ENCODE data around the gene MEDAG.
A peak's percentile ranks its signal among the peaks of the same experiment; 100 is the strongest.

MEDAG gene

GRCh38 chr13:30882996-30883766 lies 22.9 kb upstream of the MEDAG start:
- TF ChIP-seq ZNF70 (CRISPR knock-in tag; IDR thresholded peaks at IDR 0.05), result no peak
- no peak for ATAC-seq

DNA sequence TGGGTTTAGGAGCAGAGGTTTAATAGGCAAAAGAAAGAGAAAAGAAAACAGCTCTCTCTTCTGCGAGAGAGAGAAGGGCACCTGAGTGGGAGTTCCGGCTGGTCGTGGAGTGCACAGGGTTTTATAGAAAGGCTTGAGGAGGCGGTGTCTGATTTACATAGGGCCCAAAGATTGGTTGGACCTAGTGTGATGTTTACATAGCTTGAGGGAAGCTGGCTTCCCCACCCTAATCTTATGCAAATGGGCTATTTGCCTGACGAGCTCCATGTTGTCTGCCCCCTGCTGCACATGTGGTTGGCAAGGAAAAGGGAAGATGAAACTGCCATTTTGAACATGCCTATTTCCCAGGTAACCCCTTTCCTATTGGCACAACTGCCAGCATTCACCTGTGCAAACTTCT lies 21.5 kb upstream of the MEDAG start:
- TF ChIP-seq ZNF565 (CRISPR knock-in tag; conservative IDR thresholded peaks at IDR 0.05; ENCODE audit: low read depth) (no peak), ZNF8 (CRISPR knock-in tag; IDR thresholded peaks at IDR 0.05) (no peak), PPARA (CRISPR knock-in tag; IDR thresholded peaks at IDR 0.05; ENCODE audit: borderline replicate concordance) (no peak), TOX (CRISPR knock-in tag; IDR thresholded peaks at IDR 0.05; ENCODE audit: borderline replicate concordance) (no peak), PATZ1 (CRISPR knock-in tag; IDR thresholded peaks at IDR 0.05; ENCODE audit: borderline replicate concordance) (no peak), ARNTL (CRISPR knock-in tag; IDR thresholded peaks at IDR 0.05; ENCODE audit: borderline replicate concordance, low read depth) (no peak), GLIS3 (CRISPR knock-in tag; IDR thresholded peaks at IDR 0.05) (no peak), BACH2 (CRISPR knock-in tag; IDR thresholded peaks at IDR 0.05; ENCODE audit: borderline replicate concordance) (no peak), CREB5 (CRISPR knock-in tag; IDR thresholded peaks at IDR 0.05; ENCODE audit: low read depth) (no peak), SNAI2 (CRISPR knock-in tag; IDR thresholded peaks at IDR 0.05) (no peak), TCF4 (CRISPR knock-in tag; IDR thresholded peaks at IDR 0.05; ENCODE audit: borderline replicate concordance) (no peak)
- ATAC-seq, result no peak

GRCh38 chr13:30889196-30889690 lies 16.8 kb upstream of the MEDAG start:
- ATAC-seq, result no peak
- no peak for TF ChIP-seq GLIS3 (CRISPR knock-in tag; IDR thresholded peaks at IDR 0.05)
- no peak for TF ChIP-seq ZC3H10 (CRISPR knock-in tag; IDR thresholded peaks at IDR 0.05)
- TF ChIP-seq ISL1 (CRISPR knock-in tag; IDR thresholded peaks at IDR 0.05), result no peak

DNA sequence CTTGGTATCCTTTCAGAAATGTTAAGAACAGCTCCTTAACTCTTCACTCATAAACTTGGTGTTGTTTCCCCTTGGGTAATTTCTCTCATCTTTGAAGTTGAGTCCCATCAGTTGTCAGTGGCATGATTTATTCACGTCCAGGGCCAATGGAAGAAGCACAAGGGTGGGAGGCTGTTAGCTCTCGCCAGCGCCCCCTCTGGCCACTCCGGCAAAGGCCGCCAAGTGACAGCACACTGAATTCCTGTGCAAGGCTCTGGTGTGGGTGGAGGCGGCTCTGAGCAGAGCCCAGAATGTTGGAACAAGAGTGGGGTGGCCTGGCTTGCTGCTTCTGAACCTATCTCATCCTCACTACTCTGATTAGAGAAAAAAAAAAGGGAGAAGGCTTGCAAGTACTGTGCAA lies 13.1 kb upstream of the MEDAG start:
- TF ChIP-seq TCF4 (CRISPR knock-in tag; IDR thresholded peaks at IDR 0.05; ENCODE audit: borderline replicate concordance), result no peak
- TF ChIP-seq ISL1 (CRISPR knock-in tag; IDR thresholded peaks at IDR 0.05), result no peak
- TF ChIP-seq GLIS3 (CRISPR knock-in tag; IDR thresholded peaks at IDR 0.05), result no peak
- no peak for TF ChIP-seq ZNF565 (CRISPR knock-in tag; conservative IDR thresholded peaks at IDR 0.05; ENCODE audit: low read depth)
- no peak for TF ChIP-seq ZNF70 (CRISPR knock-in tag; IDR thresholded peaks at IDR 0.05)
- no peak for TF ChIP-seq PPARA (CRISPR knock-in tag; IDR thresholded peaks at IDR 0.05; ENCODE audit: borderline replicate concordance)
- no peak for TF ChIP-seq CREB5 (CRISPR knock-in tag; IDR thresholded peaks at IDR 0.05; ENCODE audit: low read depth)
- TF ChIP-seq, protein P1, sequence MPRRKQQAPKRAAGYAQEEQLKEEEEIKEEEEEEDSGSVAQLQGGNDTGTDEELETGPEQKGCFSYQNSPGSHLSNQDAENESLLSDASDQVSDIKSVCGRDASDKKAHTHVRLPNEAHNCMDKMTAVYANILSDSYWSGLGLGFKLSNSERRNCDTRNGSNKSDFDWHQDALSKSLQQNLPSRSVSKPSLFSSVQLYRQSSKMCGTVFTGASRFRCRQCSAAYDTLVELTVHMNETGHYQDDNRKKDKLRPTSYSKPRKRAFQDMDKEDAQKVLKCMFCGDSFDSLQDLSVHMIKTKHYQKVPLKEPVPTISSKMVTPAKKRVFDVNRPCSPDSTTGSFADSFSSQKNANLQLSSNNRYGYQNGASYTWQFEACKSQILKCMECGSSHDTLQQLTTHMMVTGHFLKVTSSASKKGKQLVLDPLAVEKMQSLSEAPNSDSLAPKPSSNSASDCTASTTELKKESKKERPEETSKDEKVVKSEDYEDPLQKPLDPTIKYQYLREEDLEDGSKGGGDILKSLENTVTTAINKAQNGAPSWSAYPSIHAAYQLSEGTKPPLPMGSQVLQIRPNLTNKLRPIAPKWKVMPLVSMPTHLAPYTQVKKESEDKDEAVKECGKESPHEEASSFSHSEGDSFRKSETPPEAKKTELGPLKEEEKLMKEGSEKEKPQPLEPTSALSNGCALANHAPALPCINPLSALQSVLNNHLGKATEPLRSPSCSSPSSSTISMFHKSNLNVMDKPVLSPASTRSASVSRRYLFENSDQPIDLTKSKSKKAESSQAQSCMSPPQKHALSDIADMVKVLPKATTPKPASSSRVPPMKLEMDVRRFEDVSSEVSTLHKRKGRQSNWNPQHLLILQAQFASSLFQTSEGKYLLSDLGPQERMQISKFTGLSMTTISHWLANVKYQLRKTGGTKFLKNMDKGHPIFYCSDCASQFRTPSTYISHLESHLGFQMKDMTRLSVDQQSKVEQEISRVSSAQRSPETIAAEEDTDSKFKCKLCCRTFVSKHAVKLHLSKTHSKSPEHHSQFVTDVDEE (CRISPR knock-in tag; IDR thresholded peaks at IDR 0.05), result no peak
- TF ChIP-seq RARB (CRISPR knock-in tag; IDR thresholded peaks at IDR 0.05), result no peak
- no peak for TF ChIP-seq PATZ1 (CRISPR knock-in tag; IDR thresholded peaks at IDR 0.05; ENCODE audit: borderline replicate concordance)
- TF ChIP-seq, protein P2, sequence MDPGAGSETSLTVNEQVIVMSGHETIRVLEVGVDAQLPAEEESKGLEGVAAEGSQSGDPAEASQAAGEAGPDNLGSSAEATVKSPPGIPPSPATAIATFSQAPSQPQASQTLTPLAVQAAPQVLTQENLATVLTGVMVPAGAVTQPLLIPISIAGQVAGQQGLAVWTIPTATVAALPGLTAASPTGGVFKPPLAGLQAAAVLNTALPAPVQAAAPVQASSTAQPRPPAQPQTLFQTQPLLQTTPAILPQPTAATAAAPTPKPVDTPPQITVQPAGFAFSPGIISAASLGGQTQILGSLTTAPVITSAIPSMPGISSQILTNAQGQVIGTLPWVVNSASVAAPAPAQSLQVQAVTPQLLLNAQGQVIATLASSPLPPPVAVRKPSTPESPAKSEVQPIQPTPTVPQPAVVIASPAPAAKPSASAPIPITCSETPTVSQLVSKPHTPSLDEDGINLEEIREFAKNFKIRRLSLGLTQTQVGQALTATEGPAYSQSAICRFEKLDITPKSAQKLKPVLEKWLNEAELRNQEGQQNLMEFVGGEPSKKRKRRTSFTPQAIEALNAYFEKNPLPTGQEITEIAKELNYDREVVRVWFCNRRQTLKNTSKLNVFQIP (CRISPR knock-in tag; IDR thresholded peaks at IDR 0.05; ENCODE audit: borderline replicate concordance, low read depth), result no peak
- no peak for TF ChIP-seq SNAI2 (CRISPR knock-in tag; IDR thresholded peaks at IDR 0.05)
- no peak for TF ChIP-seq ZNF8 (CRISPR knock-in tag; IDR thresholded peaks at IDR 0.05)
- no peak for TF ChIP-seq BACH2 (CRISPR knock-in tag; IDR thresholded peaks at IDR 0.05; ENCODE audit: borderline replicate concordance)
- no peak for TF ChIP-seq OSR1 (CRISPR knock-in tag; IDR thresholded peaks at IDR 0.05)
- no peak for TF ChIP-seq CSRNP3 (CRISPR knock-in tag; IDR thresholded peaks at IDR 0.05)
- TF ChIP-seq ARNTL (CRISPR knock-in tag; IDR thresholded peaks at IDR 0.05; ENCODE audit: borderline replicate concordance, low read depth), result no peak
- ATAC-seq, result peak; percentile 69
